ENCODE data around the gene ZDHHC19.

Gene ZDHHC19

GRCh38 chr3:196222876-196223595 lies 11.8 kb upstream of the ZDHHC19 start:
- H3K18ac ChIP-seq (ENCODE audit: low read length), result no peak overlapping the region
- H3K4me1 ChIP-seq (ENCODE audit: control insufficient read depth in 2 of 2, insufficient read depth in 1 of 2, low read depth in 1 of 2, low read length in 2 of 2), result peaks cover 3 to 9% of the 10 kb centered on the region in 2 donors
- H3K27ac ChIP-seq (replicated peaks; ENCODE audit: low read length), result no peak overlapping the region
- H2BK120ac ChIP-seq (ENCODE audit: low read depth, low read length), result no peak overlapping the region
- no peak overlapping the region for H4K91ac ChIP-seq (ENCODE audit: low read depth, low read length, poor library complexity)
- H3K4ac ChIP-seq (ENCODE audit: low read length), result no peak overlapping the region
- H4K8ac ChIP-seq (ENCODE audit: low read depth, low read length), result no peak overlapping the region
- H3K23ac ChIP-seq (ENCODE audit: low read depth, low read length, poor library complexity), result no peak overlapping the region
- H3K27me3 ChIP-seq (ENCODE audit: control insufficient read depth in 3 of 3, insufficient read depth in 3 of 3, low read depth in 1 of 3, low read length in 3 of 3), result no peaks in the 10 kb centered on the region
- no CpG with 5 or more reads among the region's 19 CpGs for WGBS, 2 donors (ENCODE audit: extremely low coverage in 2 of 2, insufficient read length in 2 of 2, insufficient replicate concordance in 1 of 2)
- no peak overlapping the region for H2AFZ ChIP-seq (ENCODE audit: low read length)
- H3K9ac ChIP-seq (ENCODE audit: low read depth, low read length, poor library complexity), result no peak overlapping the region
- H2BK5ac ChIP-seq (ENCODE audit: low read length), result no peak overlapping the region
- H2BK12ac ChIP-seq (ENCODE audit: low read length), result no peak overlapping the region
- no peak overlapping the region for H3K4me3 ChIP-seq (ENCODE audit: low read length in 2 of 2)
- no peak overlapping the region for H3K4me2 ChIP-seq (ENCODE audit: insufficient read depth, low read length, poor library complexity, severe bottlenecking)
- H2BK15ac ChIP-seq (ENCODE audit: low read length), result no peak overlapping the region
- H2AK5ac ChIP-seq (ENCODE audit: low read depth, low read length), result no peak overlapping the region
- H3K14ac ChIP-seq (ENCODE audit: low read length), result no peak overlapping the region
- no peaks in the 10 kb centered on the region for H3K79me1 ChIP-seq (ENCODE audit: low read depth, low read length)
- no peak for DNase-seq (ENCODE audit: low spot score)
- H3K36me3 ChIP-seq (replicated peaks in 1 of 2; ENCODE audit: control insufficient read depth in 2 of 2, insufficient read depth in 2 of 2, low read length in 2 of 2), result no peaks in the 10 kb centered on the region
- no peaks in the 10 kb centered on the region for H3K9me3 ChIP-seq (replicated peaks in 1 of 2; ENCODE audit: control insufficient read depth in 2 of 2, insufficient read depth in 1 of 2, low read depth in 1 of 2, low read length in 2 of 2)

DNA sequence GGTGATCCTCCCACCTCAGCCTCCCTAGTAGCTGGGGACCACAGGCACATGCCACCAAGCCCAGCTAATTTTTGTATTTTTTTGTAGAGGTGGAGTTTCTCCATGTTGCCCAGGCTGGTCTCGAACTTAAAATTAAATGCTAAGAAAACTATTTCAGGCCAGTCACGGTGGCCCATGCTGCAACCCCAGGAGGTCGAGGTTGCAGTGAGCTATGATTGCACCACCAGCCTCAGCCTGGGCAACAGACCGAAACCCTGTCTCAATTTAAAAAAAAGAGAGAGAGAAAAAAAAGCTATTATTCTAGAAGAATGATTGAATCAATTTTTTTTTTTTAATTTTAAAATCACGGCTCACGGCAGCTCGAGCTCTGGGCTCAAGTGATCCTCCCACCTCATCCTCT lies 9.8 kb upstream of the ZDHHC19 start:
- DNase-seq (ENCODE audit: low spot score), result no peak
- no peak overlapping the region for H3K27ac ChIP-seq (replicated peaks; ENCODE audit: low read length)
- no peak overlapping the region for H2AFZ ChIP-seq (ENCODE audit: low read length)
- H3K9me3 ChIP-seq (replicated peaks in 1 of 2; ENCODE audit: control insufficient read depth in 2 of 2, insufficient read depth in 1 of 2, low read depth in 1 of 2, low read length in 2 of 2), result no peaks in the 10 kb centered on the region
- no peak overlapping the region for H2AK5ac ChIP-seq (ENCODE audit: low read depth, low read length)
- H3K79me1 ChIP-seq (ENCODE audit: low read depth, low read length), result no peaks in the 10 kb centered on the region
- H3K4me1 ChIP-seq (ENCODE audit: control insufficient read depth in 2 of 2, insufficient read depth in 1 of 2, low read depth in 1 of 2, low read length in 2 of 2), result peaks cover 9 to 11% of the 10 kb centered on the region in 2 donors
- H2BK120ac ChIP-seq (ENCODE audit: low read depth, low read length), result no peak overlapping the region
- H3K36me3 ChIP-seq (replicated peaks in 1 of 2; ENCODE audit: control insufficient read depth in 2 of 2, insufficient read depth in 2 of 2, low read length in 2 of 2), result no peaks in the 10 kb centered on the region
- no peak overlapping the region for H4K91ac ChIP-seq (ENCODE audit: low read depth, low read length, poor library complexity)
- H4K8ac ChIP-seq (ENCODE audit: low read depth, low read length), result no peak overlapping the region
- H3K4ac ChIP-seq (ENCODE audit: low read length), result no peak overlapping the region
- H3K18ac ChIP-seq (ENCODE audit: low read length), result no peak overlapping the region
- H3K14ac ChIP-seq (ENCODE audit: low read length), result no peak overlapping the region
- H2BK12ac ChIP-seq (ENCODE audit: low read length), result no peak overlapping the region
- H3K4me3 ChIP-seq (ENCODE audit: low read length in 2 of 2), result no peak overlapping the region
- WGBS, 2 donors (ENCODE audit: extremely low coverage in 2 of 2, insufficient read length in 2 of 2, insufficient replicate concordance in 1 of 2), result no CpG with 5 or more reads among the region's 7 CpGs
- H2BK5ac ChIP-seq (ENCODE audit: low read length), result no peak overlapping the region
- H3K23ac ChIP-seq (ENCODE audit: low read depth, low read length, poor library complexity), result no peak overlapping the region
- H3K4me2 ChIP-seq (ENCODE audit: insufficient read depth, low read length, poor library complexity, severe bottlenecking), result no peak overlapping the region
- no peak overlapping the region for H3K9ac ChIP-seq (ENCODE audit: low read depth, low read length, poor library complexity)
- H2BK15ac ChIP-seq (ENCODE audit: low read length), result no peak overlapping the region
- peaks cover 0 to 8% (median 0%) of the 10 kb centered on the region in 3 experiments for H3K27me3 ChIP-seq (ENCODE audit: control insufficient read depth in 3 of 3, insufficient read depth in 3 of 3, low read depth in 1 of 3, low read length in 3 of 3)

- Histone ChIP-seq H3K9ac (ENCODE audit: low read depth, low read length, poor library complexity) (no peak overlapping the region), H3K27ac (replicated peaks; ENCODE audit: low read length) (no peak overlapping the region), H3K18ac (ENCODE audit: low read length) (no peak overlapping the region), H3K4ac (ENCODE audit: low read length) (no peak overlapping the region), H3K4me2 (ENCODE audit: insufficient read depth, low read length, poor library complexity, severe bottlenecking) (no peak overlapping the region), H2BK5ac (ENCODE audit: low read length) (no peak overlapping the region), H3K36me3 (replicated peaks in 1 of 2; ENCODE audit: control insufficient read depth in 2 of 2, insufficient read depth in 2 of 2, low read length in 2 of 2) (no peaks in the 10 kb centered on the region), H3K9me3 (replicated peaks in 1 of 2; ENCODE audit: control insufficient read depth in 2 of 2, insufficient read depth in 1 of 2, low read depth in 1 of 2, low read length in 2 of 2) (no peaks in the 10 kb centered on the region), H2BK15ac (ENCODE audit: low read length) (no peak overlapping the region), H4K8ac (ENCODE audit: low read depth, low read length) (no peak overlapping the region), H4K91ac (ENCODE audit: low read depth, low read length, poor library complexity) (no peak overlapping the region), H2AFZ (ENCODE audit: low read length) (no peak overlapping the region), H3K23ac (ENCODE audit: low read depth, low read length, poor library complexity) (no peak overlapping the region), H3K4me1 (ENCODE audit: control insufficient read depth in 2 of 2, insufficient read depth in 1 of 2, low read depth in 1 of 2, low read length in 2 of 2) (peaks cover 9 to 15% of the 10 kb centered on the region in 2 donors), H2AK5ac (ENCODE audit: low read depth, low read length) (no peak overlapping the region), H2BK12ac (ENCODE audit: low read length) (no peak overlapping the region), H2BK120ac (ENCODE audit: low read depth, low read length) (no peak overlapping the region), H3K4me3 (ENCODE audit: low read length in 2 of 2) (no peak overlapping the region), H3K27me3 (ENCODE audit: control insufficient read depth in 3 of 3, insufficient read depth in 3 of 3, low read depth in 1 of 3, low read length in 3 of 3) (peaks cover 0 to 8% (median 0%) of the 10 kb centered on the region in 3 experiments), H3K79me1 (ENCODE audit: low read depth, low read length) (no peaks in the 10 kb centered on the region), H3K14ac (ENCODE audit: low read length) (no peak overlapping the region)
- DNase-seq (ENCODE audit: low spot score), result no peak
- WGBS, 2 donors (ENCODE audit: extremely low coverage in 2 of 2, insufficient read length in 2 of 2, insufficient replicate concordance in 1 of 2), result no CpG with 5 or more reads among the region's 10 CpGs
Observed at GRCh38 chr3:196220587-196220986, 9.4 kb upstream of the ZDHHC19 start.

GRCh38 chr3:196219970-196220311 lies 8.7 kb upstream of the ZDHHC19 start:
- Histone ChIP-seq H3K9me3 (replicated peaks in 1 of 2; ENCODE audit: control insufficient read depth in 2 of 2, insufficient read depth in 1 of 2, low read depth in 1 of 2, low read length in 2 of 2) (no peaks in the 10 kb centered on the region), H3K18ac (ENCODE audit: low read length) (peak overlapping the region; percentile 42), H3K4me3 (ENCODE audit: low read length in 2 of 2) (no peak overlapping the region), H3K79me1 (ENCODE audit: low read depth, low read length) (no peaks in the 10 kb centered on the region), H3K27ac (replicated peaks; ENCODE audit: low read length) (no peak overlapping the region), H2AFZ (ENCODE audit: low read length) (peak overlapping the region; percentile 97), H3K36me3 (replicated peaks in 1 of 2; ENCODE audit: control insufficient read depth in 2 of 2, insufficient read depth in 2 of 2, low read length in 2 of 2) (no peaks in the 10 kb centered on the region), H3K4me2 (ENCODE audit: insufficient read depth, low read length, poor library complexity, severe bottlenecking) (no peak overlapping the region), H2AK5ac (ENCODE audit: low read depth, low read length) (no peak overlapping the region), H4K8ac (ENCODE audit: low read depth, low read length) (no peak overlapping the region), H3K14ac (ENCODE audit: low read length) (peak overlapping the region; percentile 31), H3K4ac (ENCODE audit: low read length) (no peak overlapping the region), H3K27me3 (ENCODE audit: control insufficient read depth in 3 of 3, insufficient read depth in 3 of 3, low read depth in 1 of 3, low read length in 3 of 3) (peaks cover 0 to 8% (median 0%) of the 10 kb centered on the region in 3 experiments), H2BK15ac (ENCODE audit: low read length) (no peak overlapping the region), H2BK12ac (ENCODE audit: low read length) (no peak overlapping the region), H3K23ac (ENCODE audit: low read depth, low read length, poor library complexity) (no peak overlapping the region), H2BK120ac (ENCODE audit: low read depth, low read length) (no peak overlapping the region), H3K4me1 (ENCODE audit: control insufficient read depth in 2 of 2, insufficient read depth in 1 of 2, low read depth in 1 of 2, low read length in 2 of 2) (peaks cover 11 to 21% of the 10 kb centered on the region in 2 donors), H3K9ac (ENCODE audit: low read depth, low read length, poor library complexity) (no peak overlapping the region), H2BK5ac (ENCODE audit: low read length) (no peak overlapping the region), H4K91ac (ENCODE audit: low read depth, low read length, poor library complexity) (no peak overlapping the region)
- WGBS, 2 donors (ENCODE audit: extremely low coverage in 2 of 2, insufficient read length in 2 of 2, insufficient replicate concordance in 1 of 2), result no CpG with 5 or more reads among the region's 19 CpGs
- DNase-seq (ENCODE audit: low spot score), result no peak

All from neuronal stem cell (in vitro differentiated cells).